Measurements from ENCODE around the gene AK3. TPM values are rescaled to one million over a fixed set of nuclear protein-coding genes. Genes with fewer than 3 reads are reported as not detected.

AK3 gene
- total RNA-seq, 2 donors from 2014 or later = 51.5 to 59.8 TPM

GRCh38 chr9:4700932-4701331 is 40.1 kb downstream of the AK3 start:
- Histone ChIP-seq H3K9ac (ENCODE audit: extremely low read depth, low read length, poor library complexity, severe bottlenecking) (no peak overlapping the region), H3K9me3 (ENCODE audit: control insufficient read depth, low read length) (no peaks in the 10 kb centered on the region), H3K36me3 (ENCODE audit: control insufficient read depth, insufficient read depth, low read length) (peaks cover 77% of the 10 kb centered on the region), H3K27me3 (ENCODE audit: control insufficient read depth, insufficient read depth, low read length, poor library complexity, severe bottlenecking) (no peaks in the 10 kb centered on the region), H3K27ac (ENCODE audit: low read depth, low read length) (no peak overlapping the region), H3K4me3 (ENCODE audit: low read length) (no peak overlapping the region), H3K4me1 (ENCODE audit: control insufficient read depth, insufficient read depth, low read length) (no peaks in the 10 kb centered on the region)
- no peak for DNase-seq
- peaks cover 48% of the 10 kb centered on the region for H3K36me3 Mint-ChIP-seq (ENCODE audit: low read depth)
- H3K4me3 Mint-ChIP-seq = no peak overlapping the region
- no peak for TF ChIP-seq CTCF (conservative IDR thresholded peaks at IDR 0.05)
- no peaks in the 10 kb centered on the region for H3K27me3 Mint-ChIP-seq (ENCODE audit: insufficient read depth)
- peaks cover 4% of the 10 kb centered on the region for H3K4me1 Mint-ChIP-seq
- WGBS, 2 experiments (ENCODE audit: insufficient coverage in 1 of 2, insufficient read length in 1 of 2) = 92% methylated on average over 2 of the region's 2 CpGs; no CpG with 5 or more reads in 1 of the 2 experiments
- no peak overlapping the region for H3K27ac Mint-ChIP-seq
- no peaks in the 10 kb centered on the region for H3K9me3 Mint-ChIP-seq

- no peak for TF ChIP-seq CTCF (conservative IDR thresholded peaks at IDR 0.05)
- Histone ChIP-seq H3K9me3 (ENCODE audit: control insufficient read depth, low read length) (no peaks in the 10 kb centered on the region), H3K27me3 (ENCODE audit: control insufficient read depth, insufficient read depth, low read length, poor library complexity, severe bottlenecking) (no peaks in the 10 kb centered on the region), H3K4me3 (ENCODE audit: low read length) (no peak overlapping the region), H3K27ac (ENCODE audit: low read depth, low read length) (no peak overlapping the region), H3K9ac (ENCODE audit: extremely low read depth, low read length, poor library complexity, severe bottlenecking) (no peak overlapping the region), H3K4me1 (ENCODE audit: control insufficient read depth, insufficient read depth, low read length) (no peaks in the 10 kb centered on the region), H3K36me3 (ENCODE audit: control insufficient read depth, insufficient read depth, low read length) (peaks cover 70% of the 10 kb centered on the region)
- Mint-ChIP-seq H3K9me3 (no peaks in the 10 kb centered on the region), H3K4me3 (no peak overlapping the region), H3K27ac (peak overlapping the region; percentile 23), H3K27me3 (ENCODE audit: insufficient read depth) (no peaks in the 10 kb centered on the region), H3K4me1 (peaks cover 4% of the 10 kb centered on the region), H3K36me3 (ENCODE audit: low read depth) (peaks cover 52% of the 10 kb centered on the region)
- DNase-seq = no peak
- WGBS, 2 experiments (ENCODE audit: insufficient coverage in 1 of 2, insufficient read length in 1 of 2) = 80 to 91% methylated on average over 2 to 3 of the region's 3 CpGs
Observed at GRCh38 chr9:4700091-4700490, 40.9 kb downstream of the AK3 start.

GRCh38 chr9:4691795-4692194 is 49.2 kb downstream of the AK3 start:
- WGBS, 2 experiments (ENCODE audit: insufficient coverage in 1 of 2, insufficient read length in 1 of 2) = 100% methylated on average over 1 of the region's 3 CpGs; no CpG with 5 or more reads in 1 of the 2 experiments

More at GRCh38 chr9:4691795-4692194, 49.2 kb downstream of the AK3 start:
- H3K9ac ChIP-seq (ENCODE audit: extremely low read depth, low read length, poor library complexity, severe bottlenecking) = no peak overlapping the region
- H3K27ac Mint-ChIP-seq = no peak overlapping the region
- no peak overlapping the region for H3K4me3 Mint-ChIP-seq
- TF ChIP-seq CTCF (conservative IDR thresholded peaks at IDR 0.05) = no peak
- no peaks in the 10 kb centered on the region for H3K4me1 Mint-ChIP-seq
- DNase-seq = no peak
- peaks cover 33% of the 10 kb centered on the region for H3K36me3 ChIP-seq (ENCODE audit: control insufficient read depth, insufficient read depth, low read length)
- H3K4me1 ChIP-seq (ENCODE audit: control insufficient read depth, insufficient read depth, low read length) = no peaks in the 10 kb centered on the region
- peaks cover 35% of the 10 kb centered on the region for H3K36me3 Mint-ChIP-seq (ENCODE audit: low read depth)
- H3K27ac ChIP-seq (ENCODE audit: low read depth, low read length) = no peak overlapping the region
- no peaks in the 10 kb centered on the region for H3K27me3 Mint-ChIP-seq (ENCODE audit: insufficient read depth)
- H3K9me3 ChIP-seq (ENCODE audit: control insufficient read depth, low read length) = no peaks in the 10 kb centered on the region
- no peak overlapping the region for H3K4me3 ChIP-seq (ENCODE audit: low read length)
- H3K27me3 ChIP-seq (ENCODE audit: control insufficient read depth, insufficient read depth, low read length, poor library complexity, severe bottlenecking) = no peaks in the 10 kb centered on the region
- no peaks in the 10 kb centered on the region for H3K9me3 Mint-ChIP-seq
